ENCODE results near the gene CALB2.

The CALB2 gene

GRCh38 chr16:71389330-71389729 is 30.8 kb downstream of the CALB2 start:
- Histone ChIP-seq H3K4me1 (peaks cover 11% of the 10 kb centered on the region), H2AFZ (no peak overlapping the region), H3K4me3 (ENCODE audit: low read depth, low read length) (no peak overlapping the region), H3K4me2 (ENCODE audit: low read length) (no peak overlapping the region), H3K79me2 (no peaks in the 10 kb centered on the region), H3K36me3 (ENCODE audit: control insufficient read depth, insufficient read depth, low read length) (no peaks in the 10 kb centered on the region), H3K27me3 (ENCODE audit: control insufficient read depth, insufficient read depth, low read length) (no peaks in the 10 kb centered on the region), H3K9ac (no peak overlapping the region), H3K27ac (no peak overlapping the region), H3K9me3 (ENCODE audit: control insufficient read depth, low read length) (no peaks in the 10 kb centered on the region)
- TF ChIP-seq, protein P1, sequence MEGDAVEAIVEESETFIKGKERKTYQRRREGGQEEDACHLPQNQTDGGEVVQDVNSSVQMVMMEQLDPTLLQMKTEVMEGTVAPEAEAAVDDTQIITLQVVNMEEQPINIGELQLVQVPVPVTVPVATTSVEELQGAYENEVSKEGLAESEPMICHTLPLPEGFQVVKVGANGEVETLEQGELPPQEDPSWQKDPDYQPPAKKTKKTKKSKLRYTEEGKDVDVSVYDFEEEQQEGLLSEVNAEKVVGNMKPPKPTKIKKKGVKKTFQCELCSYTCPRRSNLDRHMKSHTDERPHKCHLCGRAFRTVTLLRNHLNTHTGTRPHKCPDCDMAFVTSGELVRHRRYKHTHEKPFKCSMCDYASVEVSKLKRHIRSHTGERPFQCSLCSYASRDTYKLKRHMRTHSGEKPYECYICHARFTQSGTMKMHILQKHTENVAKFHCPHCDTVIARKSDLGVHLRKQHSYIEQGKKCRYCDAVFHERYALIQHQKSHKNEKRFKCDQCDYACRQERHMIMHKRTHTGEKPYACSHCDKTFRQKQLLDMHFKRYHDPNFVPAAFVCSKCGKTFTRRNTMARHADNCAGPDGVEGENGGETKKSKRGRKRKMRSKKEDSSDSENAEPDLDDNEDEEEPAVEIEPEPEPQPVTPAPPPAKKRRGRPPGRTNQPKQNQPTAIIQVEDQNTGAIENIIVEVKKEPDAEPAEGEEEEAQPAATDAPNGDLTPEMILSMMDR (IDR thresholded peaks at IDR 0.05) = no peak

- no peak overlapping the region for H3K27ac ChIP-seq
- peaks cover 3% of the 10 kb centered on the region for H3K4me1 ChIP-seq
- TF ChIP-seq, protein P1 (IDR thresholded peaks at IDR 0.05) = no peak
- no peaks in the 10 kb centered on the region for H3K79me2 ChIP-seq
- no peak overlapping the region for H2AFZ ChIP-seq
- no peaks in the 10 kb centered on the region for H3K27me3 ChIP-seq (ENCODE audit: control insufficient read depth, insufficient read depth, low read length)
- H3K9me3 ChIP-seq (ENCODE audit: control insufficient read depth, low read length) = no peaks in the 10 kb centered on the region
- H3K4me2 ChIP-seq (ENCODE audit: low read length) = no peak overlapping the region
- H3K4me3 ChIP-seq (ENCODE audit: low read depth, low read length) = no peak overlapping the region
- H3K9ac ChIP-seq = no peak overlapping the region
- H3K36me3 ChIP-seq (ENCODE audit: control insufficient read depth, insufficient read depth, low read length) = no peaks in the 10 kb centered on the region
Measured at GRCh38 chr16:71396594-71396993, 38.1 kb downstream of the CALB2 start.

GRCh38 chr16:71399801-71400563 is 41.5 kb downstream of the CALB2 start:
- H3K27me3 ChIP-seq (ENCODE audit: control insufficient read depth, insufficient read depth, low read length) = no peaks in the 10 kb centered on the region
- no peaks in the 10 kb centered on the region for H3K4me1 ChIP-seq
- no peaks in the 10 kb centered on the region for H3K79me2 ChIP-seq
- TF ChIP-seq, protein P1 (IDR thresholded peaks at IDR 0.05) = no peak
- no peak overlapping the region for H3K4me2 ChIP-seq (ENCODE audit: low read length)
- no peak overlapping the region for H3K27ac ChIP-seq
- no peaks in the 10 kb centered on the region for H3K9me3 ChIP-seq (ENCODE audit: control insufficient read depth, low read length)
- H3K9ac ChIP-seq = no peak overlapping the region
- H3K4me3 ChIP-seq (ENCODE audit: low read depth, low read length) = no peak overlapping the region
- no peaks in the 10 kb centered on the region for H3K36me3 ChIP-seq (ENCODE audit: control insufficient read depth, insufficient read depth, low read length)
- no peak overlapping the region for H2AFZ ChIP-seq

- Histone ChIP-seq H3K27ac (no peak overlapping the region), H3K79me2 (no peaks in the 10 kb centered on the region), H2AFZ (no peak overlapping the region), H3K4me2 (ENCODE audit: low read length) (no peak overlapping the region), H3K36me3 (ENCODE audit: control insufficient read depth, insufficient read depth, low read length) (no peaks in the 10 kb centered on the region), H3K9me3 (ENCODE audit: control insufficient read depth, low read length) (no peaks in the 10 kb centered on the region), H3K27me3 (ENCODE audit: control insufficient read depth, insufficient read depth, low read length) (no peaks in the 10 kb centered on the region), H3K4me3 (ENCODE audit: low read depth, low read length) (no peak overlapping the region), H3K4me1 (no peaks in the 10 kb centered on the region), H3K9ac (no peak overlapping the region)
- TF ChIP-seq, protein P1 (IDR thresholded peaks at IDR 0.05) = no peak
Measured at GRCh38 chr16:71402007-71402406, 43.5 kb downstream of the CALB2 start.

DNA sequence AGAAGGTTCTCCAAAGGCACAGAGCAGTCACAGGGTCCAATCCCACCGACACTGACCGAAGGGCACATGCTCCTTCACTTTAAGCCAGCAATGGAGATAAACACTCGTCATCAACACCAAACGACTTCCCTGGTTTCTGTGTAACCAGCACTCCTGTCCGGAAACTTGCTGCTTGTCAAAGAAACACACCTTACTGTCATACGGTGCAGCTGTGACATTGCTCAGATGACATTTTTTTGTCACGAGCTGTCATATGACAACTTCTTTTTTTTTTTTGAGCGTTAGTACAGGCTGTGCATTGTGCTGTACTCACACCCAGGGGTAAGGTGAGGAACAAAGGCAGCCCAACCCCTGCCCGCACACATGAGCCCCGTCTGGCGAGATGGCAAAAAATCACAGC is 44.2 kb downstream of the CALB2 start:
- no peaks in the 10 kb centered on the region for H3K79me2 ChIP-seq
- no peak overlapping the region for H3K27ac ChIP-seq
- H3K36me3 ChIP-seq (ENCODE audit: control insufficient read depth, insufficient read depth, low read length) = no peaks in the 10 kb centered on the region
- TF ChIP-seq, protein P1 (IDR thresholded peaks at IDR 0.05) = no peak
- no peaks in the 10 kb centered on the region for H3K4me1 ChIP-seq
- no peak overlapping the region for H3K4me3 ChIP-seq (ENCODE audit: low read depth, low read length)
- H3K27me3 ChIP-seq (ENCODE audit: control insufficient read depth, insufficient read depth, low read length) = no peaks in the 10 kb centered on the region
- H2AFZ ChIP-seq = no peak overlapping the region
- no peaks in the 10 kb centered on the region for H3K9me3 ChIP-seq (ENCODE audit: control insufficient read depth, low read length)
- no peak overlapping the region for H3K9ac ChIP-seq
- H3K4me2 ChIP-seq (ENCODE audit: low read length) = no peak overlapping the region
